GM19372 (cell line): ENCODE results near the gene ZNHIT3.
A peak's percentile ranks its signal among the peaks of the same experiment; 100 is the strongest.

Experiments used
- ATAC-seq: cut with Tn5 transposase; IDR thresholded peaks from one replicate; pipeline ENCODE4 v1.9.1; 2021; ENCODE audit warnings: mild to moderate bottlenecking, low read depth, moderate library complexity; ENCODE audit not compliant: unreplicated experiment

ZNHIT3 gene

GRCh38 chr17:36509272-36509985, 22.9 kb downstream of the ZNHIT3 start:
- ATAC-seq = no peak

- ATAC-seq = no peak
Measured at GRCh38 chr17:36510636-36511035, 24.2 kb downstream of the ZNHIT3 start.

DNA sequence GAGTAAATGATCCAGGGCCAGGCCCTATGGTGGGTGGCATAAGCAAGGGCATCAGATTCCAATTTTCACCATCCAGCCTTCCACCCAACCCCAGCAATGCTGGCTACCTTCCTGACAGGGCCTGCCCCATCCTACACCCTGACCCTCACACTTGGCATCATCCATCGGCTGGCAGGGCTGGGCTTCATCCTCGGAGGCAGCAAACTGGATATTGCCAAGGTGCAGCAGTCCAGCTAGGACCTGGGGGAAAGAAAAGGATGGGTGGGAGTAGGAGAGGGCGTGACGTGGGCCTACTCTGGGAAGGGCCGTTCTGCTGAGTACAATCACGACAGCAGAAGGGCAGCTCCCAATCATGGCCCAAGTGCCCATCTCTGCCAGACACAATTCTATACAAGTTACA, 24.7 kb downstream of the ZNHIT3 start:
- no peak for ATAC-seq

DNA sequence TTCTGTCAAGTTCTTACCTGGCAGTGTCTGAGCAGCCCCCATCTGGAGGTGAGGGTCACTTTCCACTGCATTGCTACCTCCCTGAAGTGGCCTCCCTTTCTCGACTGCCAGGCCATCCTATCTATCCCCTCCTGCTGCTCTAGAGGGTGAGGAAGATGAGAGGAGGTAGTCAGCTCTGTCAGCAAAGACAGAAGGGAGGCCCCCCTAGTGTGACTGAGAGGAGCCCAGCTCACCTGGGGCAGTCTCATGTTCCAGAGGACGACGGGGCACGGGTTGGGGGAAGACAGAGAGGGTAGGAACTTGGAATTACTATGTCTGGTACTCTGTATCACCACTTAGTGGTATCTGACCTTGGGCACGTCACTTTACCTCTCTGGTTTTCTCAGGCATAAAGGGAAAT, 26.2 kb downstream of the ZNHIT3 start:
- ATAC-seq = no peak

DNA sequence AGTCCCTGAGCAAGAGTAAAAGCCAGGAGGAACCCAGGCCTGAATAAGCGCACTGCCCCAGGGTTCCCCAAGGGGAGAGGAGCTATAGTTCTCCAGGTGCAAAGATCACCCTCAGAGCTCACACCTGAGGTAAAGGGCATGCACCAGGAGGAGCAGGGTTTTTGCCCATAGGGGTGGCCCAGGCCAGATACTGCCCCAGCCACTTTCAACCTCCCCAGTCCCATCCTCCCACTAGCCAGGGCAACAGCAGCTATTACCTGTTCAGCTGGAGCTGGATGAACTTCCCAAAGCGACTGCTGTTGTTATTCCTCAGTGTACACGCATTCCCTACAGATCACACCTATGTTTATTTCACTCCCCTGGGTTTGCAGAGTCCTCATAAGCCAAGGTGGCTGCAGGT, 28.4 kb downstream of the ZNHIT3 start:
- no peak for ATAC-seq

GRCh38 chr17:36515837-36516236, 29.4 kb downstream of the ZNHIT3 start:
- no peak for ATAC-seq

GRCh38 chr17:36523113-36523512, 36.6 kb downstream of the ZNHIT3 start:
- ATAC-seq = no peak

DNA sequence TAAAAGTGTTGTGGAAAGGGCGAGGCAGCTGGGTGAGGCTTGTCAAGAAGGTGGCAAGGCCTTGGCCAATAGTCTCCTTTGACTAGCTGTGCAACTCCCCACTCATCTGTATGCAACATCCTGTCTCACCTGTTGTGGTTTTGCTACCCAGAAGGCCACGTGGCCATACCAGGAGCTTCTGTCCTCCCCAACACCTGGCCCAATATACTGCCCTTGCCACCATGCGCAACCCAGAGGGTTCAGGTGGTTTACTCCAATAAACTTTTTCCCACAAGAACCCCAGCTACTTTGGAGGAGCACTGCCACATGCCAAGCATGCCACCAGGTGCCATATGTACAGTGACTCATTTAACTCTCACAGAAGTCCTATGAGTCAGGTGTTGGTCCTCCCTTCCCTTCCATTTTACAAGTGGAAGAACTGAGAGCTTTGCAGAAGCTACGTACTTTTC, 38.0 kb downstream of the ZNHIT3 start:
- no peak for ATAC-seq

DNA sequence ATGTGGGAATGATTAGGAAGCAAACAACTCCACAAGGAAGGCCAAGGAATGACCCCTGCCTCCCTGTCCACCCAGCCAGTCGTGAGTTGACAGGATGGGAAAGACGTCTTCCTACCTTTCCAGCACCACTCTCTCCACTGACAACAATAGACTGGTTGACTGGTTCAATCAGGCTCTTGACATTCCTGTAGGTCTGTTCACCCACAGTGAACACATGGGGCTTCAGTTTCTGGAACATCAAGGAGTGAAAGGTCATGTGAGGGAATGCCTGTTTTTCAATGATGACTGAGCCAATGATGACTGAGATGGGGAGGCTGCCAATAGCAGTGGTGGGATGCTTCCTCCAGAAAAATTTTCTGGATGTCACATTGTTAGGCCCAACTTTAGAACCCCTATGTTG, 38.6 kb downstream of the ZNHIT3 start:
- ATAC-seq = no peak

GRCh38 chr17:36525888-36526287, 39.4 kb downstream of the ZNHIT3 start:
- ATAC-seq = no peak

GRCh38 chr17:36527621-36528250, 41.3 kb downstream of the ZNHIT3 start:
- ATAC-seq = no peak

DNA sequence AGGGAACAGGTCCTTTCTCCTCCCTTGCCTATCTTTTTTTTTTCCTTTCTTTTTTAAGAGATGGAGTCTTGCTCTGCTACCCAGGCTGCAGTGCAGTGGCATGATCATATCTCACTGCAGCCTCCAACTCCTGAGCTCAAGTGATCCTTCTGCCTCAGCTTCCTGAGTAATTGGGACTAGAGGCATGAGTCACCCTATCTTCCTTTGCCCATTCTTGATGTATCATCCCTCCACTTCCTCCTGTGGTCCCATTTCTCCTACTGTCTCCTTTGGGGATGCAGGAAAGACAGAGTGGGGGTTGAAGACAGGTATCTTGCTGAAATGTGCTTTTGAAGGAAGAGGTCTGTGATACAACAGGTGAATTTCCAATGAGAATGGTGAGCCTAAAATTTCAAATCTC, 42.6 kb downstream of the ZNHIT3 start:
- ATAC-seq = no peak

DNA sequence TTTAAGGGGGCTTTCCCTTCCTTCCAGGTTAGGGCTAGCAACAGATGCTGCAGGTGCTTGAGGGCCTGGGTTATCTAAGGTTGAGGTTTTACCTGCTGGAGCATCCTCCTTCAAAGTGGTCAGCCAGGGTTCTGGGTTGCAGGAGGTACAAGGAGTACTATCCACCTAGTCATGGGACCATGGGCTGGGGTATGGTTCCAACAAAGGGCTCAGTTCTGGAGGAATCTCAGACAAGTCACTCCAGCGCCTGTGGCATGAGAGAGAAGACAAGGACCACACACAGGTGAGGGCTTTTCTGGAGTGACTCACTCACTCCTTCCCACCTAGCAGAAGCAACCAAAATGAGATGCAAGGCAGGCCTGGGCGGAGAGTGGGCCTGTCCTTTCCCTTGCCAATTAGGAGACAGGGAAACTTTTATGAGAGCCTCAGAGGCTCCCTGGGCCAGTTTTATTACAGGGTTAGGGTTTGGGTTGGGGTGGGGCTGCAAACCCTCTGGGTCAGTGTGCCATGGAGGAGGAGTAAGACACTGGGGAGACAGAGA, 46.0 kb downstream of the ZNHIT3 start:
- no peak for ATAC-seq

DNA sequence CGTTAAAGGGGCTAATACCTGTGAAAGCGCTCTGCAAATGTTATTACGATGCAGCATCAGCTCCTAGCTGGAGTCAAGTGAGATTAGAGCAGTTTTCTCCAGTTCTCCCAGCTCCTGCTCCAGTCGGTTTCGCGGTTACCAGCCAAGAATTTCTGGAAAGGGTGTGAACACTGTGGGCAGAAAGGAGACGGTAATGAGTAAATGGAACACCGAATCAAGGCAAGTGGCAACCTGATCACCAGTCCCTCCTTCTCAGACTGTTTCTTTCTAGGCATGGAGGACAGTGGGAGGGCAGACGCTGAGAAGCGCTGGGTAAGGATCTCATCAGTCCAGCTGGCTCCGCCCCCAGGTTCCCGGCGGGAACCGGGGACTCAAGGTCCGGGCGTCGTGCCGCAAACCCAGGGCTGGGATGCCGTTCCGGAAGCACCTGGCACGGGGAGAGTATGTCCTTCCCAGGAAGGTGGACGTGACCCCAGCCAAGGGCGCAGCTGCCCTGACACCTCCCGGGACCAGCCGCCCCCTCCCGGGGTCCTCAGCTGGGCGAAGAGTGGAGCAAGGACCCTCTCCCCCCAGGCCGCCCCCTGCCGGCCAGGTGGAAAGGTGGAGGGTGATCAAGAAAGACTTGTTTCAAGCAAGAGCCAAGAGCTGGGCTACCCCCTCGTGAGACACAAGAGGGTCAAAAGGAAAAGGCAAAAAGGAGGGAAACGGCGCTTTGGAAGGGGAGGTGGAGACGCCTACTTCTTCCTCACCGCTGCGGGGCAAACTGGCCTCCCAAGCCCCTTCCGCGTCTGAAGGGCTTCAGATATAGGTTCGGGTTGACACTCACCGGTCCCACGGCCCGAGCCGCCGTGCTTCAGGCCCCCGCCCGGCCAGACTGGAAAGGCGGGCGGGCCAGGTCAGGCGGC, 47.7 kb downstream of the ZNHIT3 start:
- peak; percentile 31 for ATAC-seq

DNA sequence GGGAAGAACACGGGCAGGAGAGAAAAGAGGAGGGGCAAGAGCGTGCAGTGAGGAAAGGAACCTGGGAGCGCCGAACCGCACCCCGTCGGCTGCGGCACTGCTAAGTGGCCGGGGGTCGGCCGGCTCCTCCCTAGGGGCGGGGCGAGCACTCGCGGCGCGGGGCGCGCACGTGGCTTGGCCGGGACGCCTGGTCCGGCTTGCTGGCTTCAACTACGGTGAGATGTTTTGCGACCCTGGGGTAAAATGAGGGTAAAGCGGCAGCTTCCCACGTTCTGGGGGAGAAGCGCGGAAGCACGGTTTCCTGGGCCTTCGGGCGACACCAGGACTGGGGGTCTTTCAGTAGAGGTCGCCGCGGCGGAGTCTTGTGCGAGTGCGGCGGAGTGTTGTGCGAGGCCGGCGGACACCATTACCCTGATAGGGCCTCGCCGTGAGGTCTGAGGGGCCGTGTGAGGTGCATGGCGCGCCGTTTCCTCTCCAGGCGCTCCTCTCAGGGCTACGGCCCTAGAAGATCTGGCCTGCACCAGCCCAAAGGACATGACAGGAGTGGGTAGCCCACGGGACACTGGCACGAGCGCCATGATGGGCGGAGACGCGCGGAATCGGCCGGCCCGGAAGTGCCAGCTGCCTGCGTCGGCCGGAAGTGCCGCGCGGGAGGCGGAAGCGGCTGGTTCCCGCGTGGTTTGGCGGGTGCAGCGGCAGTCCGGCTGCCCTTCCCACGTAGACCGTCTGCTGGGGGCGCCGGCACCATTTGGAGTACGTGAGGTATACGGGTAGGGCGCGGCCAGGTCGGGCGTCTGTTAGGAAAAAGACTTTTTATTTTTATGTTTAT, 48.6 kb downstream of the ZNHIT3 start, which contains the start of the genes MYO19 and PIGW:
MYO19 (minus strand) TSS at position 29 of the 829 bp plus-strand sequence. CDS start 2,330 bp downstream, outside the sequence.
PIGW (plus strand) TSS at position 148 of the 829 bp plus-strand sequence. CDS start 2,115 bp downstream, outside the sequence.
- ATAC-seq = peak; percentile 65

- ATAC-seq = peak; percentile 25
Measured at GRCh38 chr17:36535669-36536081, 49.2 kb downstream of the ZNHIT3 start.

DNA sequence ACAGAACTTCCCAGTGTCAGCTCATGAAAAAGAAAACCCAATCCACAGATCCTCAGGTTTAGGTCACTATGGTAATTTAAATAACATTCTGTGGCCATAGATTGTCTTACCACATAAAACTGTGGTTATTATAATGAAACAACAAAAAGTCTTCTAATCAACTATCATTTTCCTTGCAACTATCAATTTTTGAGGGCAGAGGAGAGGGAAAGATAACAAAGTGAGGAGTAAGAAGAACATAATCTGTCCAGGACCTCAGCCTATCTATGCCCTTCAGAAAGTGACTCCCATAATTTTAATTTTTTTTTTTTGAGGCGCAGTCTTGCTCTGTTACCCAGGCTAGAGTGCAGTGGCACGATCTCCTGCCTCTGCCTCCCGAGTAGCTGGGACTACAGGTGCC, 54.2 kb downstream of the ZNHIT3 start:
- no peak for ATAC-seq

- ATAC-seq = no peak
Measured at GRCh38 chr17:36542755-36543154, 56.3 kb downstream of the ZNHIT3 start.

DNA sequence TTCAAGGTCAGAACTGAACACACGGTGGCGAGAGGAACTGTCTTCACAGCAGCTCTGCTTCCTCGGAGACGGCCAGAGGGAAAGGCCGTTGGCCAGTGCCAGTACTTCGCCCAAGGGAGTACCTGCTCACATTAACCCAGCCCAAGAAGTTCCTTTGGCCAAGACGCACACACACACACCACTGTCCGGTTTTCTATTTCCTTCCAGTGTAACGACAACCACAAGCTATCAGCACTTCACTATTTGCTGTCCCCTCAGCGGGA, 57.5 kb downstream of the ZNHIT3 start:
- ATAC-seq = no peak
